HG03039 (cell line): ENCODE measurements around the gene CACYBP.
A peak's percentile ranks its signal among the peaks of the same experiment; 100 is the strongest.

ENCODE experiments used
- ATAC-seq: cut with Tn5 transposase; IDR thresholded peaks from one replicate; pipeline ENCODE4 v1.9.1; 2021; ENCODE audit warnings: mild to moderate bottlenecking, moderate library complexity; ENCODE audit not compliant: unreplicated experiment

CACYBP gene

GRCh38 chr1:174999936-175000696, at the start of gene CACYBP:
Gene CACYBP (plus strand): TSS chr1:174999947. CDS start chr1:175000181, 234 bp downstream.
- ATAC-seq = peak; percentile 6

- ATAC-seq = peak; percentile 43
Measured at GRCh38 chr1:174953285-174954072, 46.3 kb upstream of the CACYBP start.

GRCh38 chr1:174954073-174954460, 45.7 kb upstream of the CACYBP start:
- ATAC-seq = no peak

- ATAC-seq = no peak
Measured at GRCh38 chr1:174954671-174955669, 44.8 kb upstream of the CACYBP start.

- ATAC-seq = no peak
Measured at GRCh38 chr1:174956086-174956485, 43.7 kb upstream of the CACYBP start.

- no peak for ATAC-seq
Measured at GRCh38 chr1:174956976-174957375, 42.8 kb upstream of the CACYBP start.

- ATAC-seq = no peak
Measured at GRCh38 chr1:174957829-174958228, 41.9 kb upstream of the CACYBP start.

GRCh38 chr1:174958396-174958795, 41.4 kb upstream of the CACYBP start:
- no peak for ATAC-seq

- no peak for ATAC-seq
Measured at GRCh38 chr1:174960362-174960761, 39.4 kb upstream of the CACYBP start.

- no peak for ATAC-seq
Measured at GRCh38 chr1:174963529-174964125, 36.1 kb upstream of the CACYBP start.

GRCh38 chr1:174964261-174964971, 35.3 kb upstream of the CACYBP start:
- ATAC-seq = no peak

GRCh38 chr1:174964972-174965361, 34.8 kb upstream of the CACYBP start:
- ATAC-seq = no peak

GRCh38 chr1:174965362-174966007, 34.3 kb upstream of the CACYBP start:
- ATAC-seq = no peak

- no peak for ATAC-seq
Measured at GRCh38 chr1:174966008-174966572, 33.7 kb upstream of the CACYBP start.

- no peak for ATAC-seq
Measured at GRCh38 chr1:174967845-174968705, 31.7 kb upstream of the CACYBP start.

GRCh38 chr1:174968750-174969244, 30.9 kb upstream of the CACYBP start:
- peak; percentile 75 for ATAC-seq

- no peak for ATAC-seq
Measured at GRCh38 chr1:174969977-174970376, 29.8 kb upstream of the CACYBP start.

GRCh38 chr1:174971466-174971865, 28.3 kb upstream of the CACYBP start:
- ATAC-seq = no peak
